GM20000 (cell line): Measurements from ENCODE around the gene FAM50A.

ENCODE experiments used
- DNase-seq: peaks from one replicate; pipeline ENCODE4 v3.0.0; 2012; ENCODE audit warnings: low spot score
- TF ChIP-seq, protein P1 (sequence below): IDR thresholded peaks from 2 replicates; pipeline ENCODE4 v1.5.1; 2012; ENCODE audit warnings: mild to moderate bottlenecking, control low read depth; ENCODE audit errors: extremely low read depth, missing control alignments

Gene FAM50A

GRCh38 chrX:154444755-154445246, 860 bp downstream of the FAM50A start:
- TF ChIP-seq, protein P1, sequence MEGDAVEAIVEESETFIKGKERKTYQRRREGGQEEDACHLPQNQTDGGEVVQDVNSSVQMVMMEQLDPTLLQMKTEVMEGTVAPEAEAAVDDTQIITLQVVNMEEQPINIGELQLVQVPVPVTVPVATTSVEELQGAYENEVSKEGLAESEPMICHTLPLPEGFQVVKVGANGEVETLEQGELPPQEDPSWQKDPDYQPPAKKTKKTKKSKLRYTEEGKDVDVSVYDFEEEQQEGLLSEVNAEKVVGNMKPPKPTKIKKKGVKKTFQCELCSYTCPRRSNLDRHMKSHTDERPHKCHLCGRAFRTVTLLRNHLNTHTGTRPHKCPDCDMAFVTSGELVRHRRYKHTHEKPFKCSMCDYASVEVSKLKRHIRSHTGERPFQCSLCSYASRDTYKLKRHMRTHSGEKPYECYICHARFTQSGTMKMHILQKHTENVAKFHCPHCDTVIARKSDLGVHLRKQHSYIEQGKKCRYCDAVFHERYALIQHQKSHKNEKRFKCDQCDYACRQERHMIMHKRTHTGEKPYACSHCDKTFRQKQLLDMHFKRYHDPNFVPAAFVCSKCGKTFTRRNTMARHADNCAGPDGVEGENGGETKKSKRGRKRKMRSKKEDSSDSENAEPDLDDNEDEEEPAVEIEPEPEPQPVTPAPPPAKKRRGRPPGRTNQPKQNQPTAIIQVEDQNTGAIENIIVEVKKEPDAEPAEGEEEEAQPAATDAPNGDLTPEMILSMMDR, result no peak
- no peak for DNase-seq

DNA sequence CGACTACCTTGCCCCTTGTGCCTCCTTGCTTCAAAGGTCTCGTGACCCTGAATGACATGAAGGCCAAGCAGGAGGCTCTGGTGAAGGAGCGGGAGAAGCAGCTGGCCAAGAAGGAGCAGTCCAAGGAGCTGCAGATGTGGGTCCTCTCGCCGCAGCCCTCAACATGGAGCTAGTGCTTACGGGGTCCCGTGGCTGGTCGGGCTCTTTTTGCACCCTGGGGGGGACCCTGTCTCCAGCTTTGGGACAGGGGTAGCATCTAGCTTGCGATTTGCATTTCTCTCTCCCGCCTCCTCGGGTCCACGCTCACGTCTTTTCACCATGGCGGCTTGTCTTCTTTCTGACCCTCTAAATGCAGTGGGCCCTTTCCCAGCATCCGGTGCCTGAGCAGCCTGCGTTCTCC, 1.8 kb downstream of the FAM50A start:
- no peak for DNase-seq
- TF ChIP-seq, protein P1, result no peak

DNA sequence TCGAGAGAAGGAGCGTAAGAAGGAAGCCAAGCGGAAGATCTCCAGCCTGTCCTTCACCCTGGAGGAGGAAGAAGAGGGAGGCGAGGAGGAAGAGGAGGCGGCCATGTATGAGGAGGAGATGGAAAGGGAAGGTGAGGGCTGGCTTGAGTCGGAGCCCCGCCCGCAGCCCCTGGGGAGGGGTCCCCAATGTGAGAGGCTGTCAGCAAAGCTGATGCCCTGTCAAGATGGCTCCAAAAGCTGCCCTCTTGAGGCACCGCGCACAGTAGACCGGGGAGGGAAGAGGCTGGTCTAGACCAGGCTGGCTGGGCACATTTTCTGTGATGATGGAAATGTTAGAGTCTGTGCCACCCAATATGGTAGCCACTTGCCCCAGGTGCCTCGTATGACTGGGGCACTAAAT, 2.5 kb downstream of the FAM50A start:
- DNase-seq, result no peak
- TF ChIP-seq, protein P1, result no peak

DNA sequence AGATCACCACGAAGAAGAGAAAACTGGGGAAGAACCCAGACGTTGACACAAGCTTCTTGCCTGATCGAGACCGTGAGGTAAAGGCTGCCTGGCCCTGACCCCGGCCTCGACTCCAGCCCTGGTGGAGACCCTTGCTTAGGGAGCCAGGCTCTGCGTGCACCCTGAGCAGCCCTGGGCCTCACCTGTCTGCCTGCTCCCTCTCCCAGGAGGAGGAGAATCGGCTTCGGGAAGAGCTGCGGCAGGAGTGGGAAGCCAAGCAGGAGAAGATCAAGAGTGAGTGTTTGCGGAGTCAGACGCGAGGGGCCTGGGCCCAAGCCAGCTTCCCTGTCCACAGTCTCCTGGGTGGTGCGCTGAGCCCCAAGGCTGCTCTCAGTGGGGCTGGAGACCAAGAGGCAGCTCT, 4.5 kb downstream of the FAM50A start:
- DNase-seq, result no peak
- TF ChIP-seq, protein P1, result no peak

- DNase-seq, result no peak
- TF ChIP-seq, protein P1, result no peak
These were observed 5.7 kb downstream of the FAM50A start for GRCh38 chrX:154449618-154450017.

DNA sequence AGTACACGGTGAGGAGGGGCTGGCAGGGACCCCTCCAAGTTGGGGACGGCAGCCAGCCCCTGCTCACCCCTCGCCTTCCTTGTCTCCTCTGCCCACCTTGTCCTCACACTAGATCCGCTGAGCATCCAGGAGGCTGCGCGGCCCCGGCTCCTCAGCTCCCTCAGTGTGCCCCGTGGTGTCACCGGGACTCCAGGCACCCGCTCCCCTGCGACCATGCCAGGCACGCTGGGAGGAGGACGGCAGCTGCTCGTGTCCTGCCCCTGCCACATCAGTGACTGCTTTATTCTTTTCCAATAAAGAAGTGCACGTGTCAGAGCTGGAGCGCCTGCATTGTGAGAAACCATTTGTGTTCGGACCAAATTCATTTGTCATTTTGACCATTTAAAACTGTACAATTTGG, 6.4 kb downstream of the FAM50A start:
- TF ChIP-seq, protein P1, result no peak
- DNase-seq, result no peak

DNA sequence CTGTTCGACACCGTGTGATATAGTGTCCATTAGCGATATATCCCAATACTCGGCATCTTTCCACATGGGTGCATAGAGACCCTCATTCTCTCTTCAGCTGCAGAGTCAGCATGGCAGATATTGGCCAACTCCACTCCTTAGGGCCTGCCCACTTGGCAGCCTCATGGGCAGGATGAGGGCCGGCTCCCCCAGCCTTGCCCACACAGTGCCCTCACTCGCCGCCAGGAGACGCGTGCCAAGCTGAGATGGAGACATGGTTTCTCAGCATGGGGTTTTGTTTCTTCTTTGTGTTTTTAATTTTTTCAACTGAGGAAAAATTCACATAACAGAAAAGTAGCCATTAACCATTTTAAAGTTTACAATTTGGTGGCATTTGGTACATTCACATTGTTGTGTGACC, 8.9 kb downstream of the FAM50A start:
- no peak for DNase-seq
- TF ChIP-seq, protein P1, result no peak
